C4-2B (cell line): ENCODE results near the gene BEND7.

Source experiments
- ZFX ChIP-seq: fragments of 450-650 bp; IDR thresholded peaks from 2 replicates; pipeline ENCODE4 v1.6.1; 2017
- TF ChIP-seq, protein P1 (sequence below): fragments of 450-650 bp; conservative IDR thresholded peaks from 2 replicates; pipeline ENCODE4 v1.5.1; 2017; ENCODE audit warnings: mild to moderate bottlenecking

DNA sequence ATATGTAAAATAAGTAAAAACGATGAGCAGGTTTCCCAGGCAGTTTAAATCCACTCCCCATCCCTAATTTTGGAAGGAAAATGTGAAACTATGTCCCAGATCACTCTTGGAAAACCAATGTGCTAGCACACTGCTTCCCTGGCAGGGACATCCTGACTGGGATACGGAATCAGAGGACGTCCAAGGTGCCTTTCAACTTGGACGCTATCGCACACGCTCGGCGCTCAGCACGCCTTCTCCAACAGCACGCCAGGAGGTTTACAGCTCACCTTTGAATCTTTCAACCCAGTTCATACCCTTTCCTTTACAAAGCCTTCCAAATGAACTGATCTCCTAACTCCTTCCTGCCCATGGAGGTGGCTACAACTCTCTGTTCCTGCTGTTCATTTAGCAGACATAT lies 47.1 kb downstream of the BEND7 start:
- TF ChIP-seq, protein P1, sequence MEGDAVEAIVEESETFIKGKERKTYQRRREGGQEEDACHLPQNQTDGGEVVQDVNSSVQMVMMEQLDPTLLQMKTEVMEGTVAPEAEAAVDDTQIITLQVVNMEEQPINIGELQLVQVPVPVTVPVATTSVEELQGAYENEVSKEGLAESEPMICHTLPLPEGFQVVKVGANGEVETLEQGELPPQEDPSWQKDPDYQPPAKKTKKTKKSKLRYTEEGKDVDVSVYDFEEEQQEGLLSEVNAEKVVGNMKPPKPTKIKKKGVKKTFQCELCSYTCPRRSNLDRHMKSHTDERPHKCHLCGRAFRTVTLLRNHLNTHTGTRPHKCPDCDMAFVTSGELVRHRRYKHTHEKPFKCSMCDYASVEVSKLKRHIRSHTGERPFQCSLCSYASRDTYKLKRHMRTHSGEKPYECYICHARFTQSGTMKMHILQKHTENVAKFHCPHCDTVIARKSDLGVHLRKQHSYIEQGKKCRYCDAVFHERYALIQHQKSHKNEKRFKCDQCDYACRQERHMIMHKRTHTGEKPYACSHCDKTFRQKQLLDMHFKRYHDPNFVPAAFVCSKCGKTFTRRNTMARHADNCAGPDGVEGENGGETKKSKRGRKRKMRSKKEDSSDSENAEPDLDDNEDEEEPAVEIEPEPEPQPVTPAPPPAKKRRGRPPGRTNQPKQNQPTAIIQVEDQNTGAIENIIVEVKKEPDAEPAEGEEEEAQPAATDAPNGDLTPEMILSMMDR: no peak
- no peak for TF ChIP-seq ZFX
